Measurements from ENCODE around the gene ARAP2. TPM values are rescaled to one million over a fixed set of nuclear protein-coding genes. Genes with fewer than 3 reads are reported as not detected.

ARAP2 gene
- total and polyA plus RNA-seq, 9 of the 15 experiments (the other 6 are each of a cell fraction or from before 2014, with no cell fraction given), result 0.03 to 0.35 (median 0.11) TPM; not detected in 4

- Histone ChIP-seq H3K9ac (ENCODE audit: insufficient read depth in 1 of 2, low read depth in 2 of 2, low read length in 2 of 2) (no peak overlapping the region), H4K20me1 (replicated peaks; ENCODE audit: control insufficient read depth, insufficient read depth, low read length) (no peaks in the 10 kb centered on the region), H3K4me1 (replicated peaks in 1 of 2; ENCODE audit: control insufficient read depth in 2 of 2, insufficient read depth in 2 of 2, low read length in 2 of 2) (no peaks in the 10 kb centered on the region), H3K4me3 (no peak overlapping the region), H3K4me2 (ENCODE audit: insufficient read depth, low read length) (no peak overlapping the region), H2AFZ (ENCODE audit: low read depth, low read length) (no peak overlapping the region), H3K27me3 (ENCODE audit: control insufficient read depth in 2 of 2, insufficient read depth in 2 of 2, low read length in 2 of 2) (no peaks in the 10 kb centered on the region), H3K27ac (ENCODE audit: extremely low read depth, low read depth, low read length) (no peak overlapping the region), H3K9me3 (replicated peaks; ENCODE audit: control insufficient read depth, insufficient read depth, low read depth, low read length) (no peaks in the 10 kb centered on the region), H3K36me3 (ENCODE audit: control insufficient read depth, insufficient read depth, low read length) (no peaks in the 10 kb centered on the region), H3K9me1 (ENCODE audit: control insufficient read depth, insufficient read depth, low read length) (no peaks in the 10 kb centered on the region), H3K79me2 (ENCODE audit: control insufficient read depth, insufficient read depth, low read length) (no peaks in the 10 kb centered on the region)
- CTCF ChIA-PET (ENCODE audit: low intra/inter-chr PET ratio), result no interaction called here
- no peak for DNase-seq (ENCODE audit: extremely low read depth in 1 of 4, low spot score in 3 of 4)
- in situ Hi-C loops (cut with MboI), result no loop called here
- 0% methylated on average over 5 of the region's 5 CpGs for WGBS (ENCODE audit: insufficient coverage, low coverage, missing lambda C conversion rate)
- BruUV-seq (replicated peaks), result no TSS peak
- FAIRE-seq, result no peak
- ATAC-seq, result no peak
- POLR2A ChIA-PET, result no interaction called here
- TF ChIP-seq DACH1 (IDR thresholded peaks at IDR 0.05; ENCODE audit: partially characterized antibody) (peak; percentile 91), IRF2 (CRISPR knock-in tag; IDR thresholded peaks at IDR 0.05) (no peak)
- intact Hi-C loops (cut with micrococcal nuclease), result no loop called here
Measured at GRCh38 chr4:36183665-36184393, 60.5 kb downstream of the ARAP2 start.

- Histone ChIP-seq H3K9ac (ENCODE audit: insufficient read depth in 1 of 2, low read depth in 2 of 2, low read length in 2 of 2) (no peak overlapping the region), H2AFZ (ENCODE audit: low read depth, low read length) (no peak overlapping the region), H3K4me3 (no peak overlapping the region), H3K9me1 (ENCODE audit: control insufficient read depth, insufficient read depth, low read length) (no peaks in the 10 kb centered on the region), H3K79me2 (ENCODE audit: control insufficient read depth, insufficient read depth, low read length) (no peaks in the 10 kb centered on the region), H4K20me1 (replicated peaks; ENCODE audit: control insufficient read depth, insufficient read depth, low read length) (no peaks in the 10 kb centered on the region), H3K36me3 (ENCODE audit: control insufficient read depth, insufficient read depth, low read length) (no peaks in the 10 kb centered on the region), H3K27me3 (ENCODE audit: control insufficient read depth in 2 of 2, insufficient read depth in 2 of 2, low read length in 2 of 2) (no peaks in the 10 kb centered on the region), H3K4me1 (replicated peaks in 1 of 2; ENCODE audit: control insufficient read depth in 2 of 2, insufficient read depth in 2 of 2, low read length in 2 of 2) (no peaks in the 10 kb centered on the region), H3K4me2 (ENCODE audit: insufficient read depth, low read length) (no peak overlapping the region), H3K27ac (ENCODE audit: extremely low read depth, low read depth, low read length) (no peak overlapping the region), H3K9me3 (replicated peaks; ENCODE audit: control insufficient read depth, insufficient read depth, low read depth, low read length) (no peaks in the 10 kb centered on the region)
- FAIRE-seq, result no peak
- no peak for DNase-seq (ENCODE audit: extremely low read depth in 1 of 4, low spot score in 3 of 4)
- ChIA-PET CTCF (ENCODE audit: low intra/inter-chr PET ratio) (no interaction called here), POLR2A (no interaction called here)
- WGBS (ENCODE audit: insufficient coverage, low coverage, missing lambda C conversion rate), result 0% methylated on average over 3 of the region's 3 CpGs
- intact Hi-C loops (cut with micrococcal nuclease) (no loop called here), in situ Hi-C loops (cut with MboI) (no loop called here)
- no TSS peak for BruUV-seq (replicated peaks)
- no peak for ATAC-seq
- no peak for TF ChIP-seq BRF2 (IDR thresholded peaks at IDR 0.05; ENCODE audit: borderline replicate concordance, insufficient read depth, insufficient read length)
- no peak for TF ChIP-seq ETS2 (tag; IDR thresholded peaks at IDR 0.05; ENCODE audit: borderline replicate concordance, poor library complexity, severe bottlenecking)
- no peak for TF ChIP-seq SRSF1 (IDR thresholded peaks at IDR 0.05; ENCODE audit: low read depth, low read length)
- TF ChIP-seq KDM4B (IDR thresholded peaks at IDR 0.05; ENCODE audit: borderline replicate concordance in 2 of 2, low read depth in 1 of 2), result no peak
- no peak for TF ChIP-seq NFE2 (IDR thresholded peaks at IDR 0.05; ENCODE audit: low read depth)
- TF ChIP-seq ZNF395 (CRISPR knock-in tag; IDR thresholded peaks at IDR 0.05), result no peak
- no peak for TF ChIP-seq KLF6 (CRISPR knock-in tag; IDR thresholded peaks at IDR 0.05; ENCODE audit: borderline replicate concordance)
- TF ChIP-seq IRF9 (tag; IDR thresholded peaks at IDR 0.05), result no peak
- no peak for TF ChIP-seq BDP1 (IDR thresholded peaks at IDR 0.05; ENCODE audit: insufficient read depth, insufficient read length)
- no peak for TF ChIP-seq MECOM (CRISPR knock-in tag; IDR thresholded peaks at IDR 0.05)
Measured at GRCh38 chr4:36183232-36183631, 61.1 kb downstream of the ARAP2 start.
